ENCODE data around the gene SMC1B.
"Not testable (repeated sequence)": the region's sequence is repeated elsewhere in the genome, so short reads cannot be mapped to it uniquely, and the experiment has no call there.

SMC1B gene

GRCh38 chr22:45332001-45332400, 81.4 kb downstream of the SMC1B start:
- no peak for DNase-seq (ENCODE audit: low read depth)
- TF ChIP-seq CTCF (IDR thresholded peaks at IDR 0.05; ENCODE audit: control insufficient read depth, extremely low read depth, insufficient read depth), result no peak

GRCh38 chr22:45331486-45331885, 81.9 kb downstream of the SMC1B start:
- H3K4me3 ChIP-seq (ENCODE audit: low read depth, low read length), result no peak overlapping the region
- TF ChIP-seq CTCF (IDR thresholded peaks at IDR 0.05; ENCODE audit: control insufficient read depth, extremely low read depth, insufficient read depth), result no peak
- no peak for DNase-seq (ENCODE audit: low read depth)

More at GRCh38 chr22:45332001-45332400, 81.4 kb downstream of the SMC1B start:
- H3K4me3 ChIP-seq (ENCODE audit: low read depth, low read length), result no peak overlapping the region

- no peak for TF ChIP-seq CTCF (IDR thresholded peaks at IDR 0.05; ENCODE audit: control insufficient read depth, extremely low read depth, insufficient read depth)
- no peak for DNase-seq (ENCODE audit: low read depth)
- H3K4me3 ChIP-seq (ENCODE audit: low read depth, low read length), result no peak overlapping the region
Observed at GRCh38 chr22:45330548-45330947, 82.9 kb downstream of the SMC1B start.

- no peak for DNase-seq (ENCODE audit: low read depth)
- no peak for TF ChIP-seq CTCF (IDR thresholded peaks at IDR 0.05; ENCODE audit: control insufficient read depth, extremely low read depth, insufficient read depth)
- H3K4me3 ChIP-seq (ENCODE audit: low read depth, low read length), result no peak overlapping the region
Observed at GRCh38 chr22:45329530-45329936, 83.9 kb downstream of the SMC1B start.

- no peak for DNase-seq (ENCODE audit: low read depth)
- TF ChIP-seq CTCF (IDR thresholded peaks at IDR 0.05; ENCODE audit: control insufficient read depth, extremely low read depth, insufficient read depth), result no peak
- H3K4me3 ChIP-seq (ENCODE audit: low read depth, low read length), result no peak overlapping the region
Observed at GRCh38 chr22:45328822-45329529, 84.4 kb downstream of the SMC1B start.

GRCh38 chr22:45328261-45328660, 85.1 kb downstream of the SMC1B start:
- DNase-seq (ENCODE audit: low read depth); H3K4me3 ChIP-seq (ENCODE audit: low read depth, low read length): not testable (repeated sequence)

- no peak for TF ChIP-seq CTCF (IDR thresholded peaks at IDR 0.05; ENCODE audit: control insufficient read depth, extremely low read depth, insufficient read depth)
- H3K4me3 ChIP-seq (ENCODE audit: low read depth, low read length), result no peak overlapping the region
- no peak for DNase-seq (ENCODE audit: low read depth)
Observed at GRCh38 chr22:45324311-45324711, 89.1 kb downstream of the SMC1B start.
